SK-N-SH treated with all-trans-retinoic acid at 6 μM for 48 hours (cell line): Measurements from ENCODE around the gene ATPAF2.

Experiments
- POU6F1 ChIP-seq: fragments of 250-450 bp; sonication (Bioruptor Pico); IDR thresholded peaks from 2 replicates; pipeline ENCODE4 v1.8.0; 2021; ENCODE audit warnings: low read depth, mild to moderate bottlenecking, moderate library complexity, borderline replicate concordance
- ZNF70 ChIP-seq: fragments of 450-650 bp; formaldehyde crosslinking; IDR thresholded peaks from 2 replicates; pipeline ENCODE4 v1.5.0; 2020; ENCODE audit warnings: mild to moderate bottlenecking, moderate library complexity

ATPAF2 gene

GRCh38 chr17:17970699-17971430 lies 68.1 kb downstream of the ATPAF2 start (continued):
- TF ChIP-seq POU6F1 (CRISPR knock-in tag) (no peak), ZNF70 (CRISPR knock-in tag) (no peak)
